WI38 (cell line): ENCODE results near the gene KATNB1.
"Not testable (repeated sequence)": the region's sequence is repeated elsewhere in the genome, so short reads cannot be mapped to it uniquely, and the experiment has no call there.

Experiments
- H3K4me3 ChIP-seq: 2 replicates; pipeline ENCODE4 v1.5.1; 2011; ENCODE audit warnings: low read depth, mild to moderate bottlenecking, control low read depth, low read length
- TF ChIP-seq, protein P1 (sequence below): IDR thresholded peaks from 2 replicates; pipeline ENCODE4 v1.5.1; 2012; ENCODE audit warnings: low read depth, mild to moderate bottlenecking, control low read depth, low read length

KATNB1 gene

DNA sequence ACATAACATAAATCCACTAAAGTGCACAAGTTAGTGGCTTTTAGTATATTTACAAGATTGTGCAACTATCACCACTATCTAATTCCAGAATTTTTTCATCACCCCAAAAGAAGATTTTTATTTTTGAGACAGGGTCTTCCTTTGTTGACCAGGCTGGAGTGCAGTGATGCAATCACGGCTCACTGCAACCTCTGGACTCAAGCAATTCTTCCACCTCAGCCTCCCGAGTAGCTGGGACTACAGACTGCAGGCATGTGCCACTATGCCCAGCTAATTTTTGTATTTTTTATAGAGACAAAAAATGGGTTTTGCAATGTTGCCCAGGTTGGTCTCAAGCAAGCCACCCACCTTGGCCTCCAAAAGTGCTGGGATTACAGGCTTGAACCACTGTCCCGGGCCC is 25.9 kb upstream of the KATNB1 start:
- no peak overlapping the region for H3K4me3 ChIP-seq
- TF ChIP-seq, protein P1, sequence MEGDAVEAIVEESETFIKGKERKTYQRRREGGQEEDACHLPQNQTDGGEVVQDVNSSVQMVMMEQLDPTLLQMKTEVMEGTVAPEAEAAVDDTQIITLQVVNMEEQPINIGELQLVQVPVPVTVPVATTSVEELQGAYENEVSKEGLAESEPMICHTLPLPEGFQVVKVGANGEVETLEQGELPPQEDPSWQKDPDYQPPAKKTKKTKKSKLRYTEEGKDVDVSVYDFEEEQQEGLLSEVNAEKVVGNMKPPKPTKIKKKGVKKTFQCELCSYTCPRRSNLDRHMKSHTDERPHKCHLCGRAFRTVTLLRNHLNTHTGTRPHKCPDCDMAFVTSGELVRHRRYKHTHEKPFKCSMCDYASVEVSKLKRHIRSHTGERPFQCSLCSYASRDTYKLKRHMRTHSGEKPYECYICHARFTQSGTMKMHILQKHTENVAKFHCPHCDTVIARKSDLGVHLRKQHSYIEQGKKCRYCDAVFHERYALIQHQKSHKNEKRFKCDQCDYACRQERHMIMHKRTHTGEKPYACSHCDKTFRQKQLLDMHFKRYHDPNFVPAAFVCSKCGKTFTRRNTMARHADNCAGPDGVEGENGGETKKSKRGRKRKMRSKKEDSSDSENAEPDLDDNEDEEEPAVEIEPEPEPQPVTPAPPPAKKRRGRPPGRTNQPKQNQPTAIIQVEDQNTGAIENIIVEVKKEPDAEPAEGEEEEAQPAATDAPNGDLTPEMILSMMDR, result no peak

DNA sequence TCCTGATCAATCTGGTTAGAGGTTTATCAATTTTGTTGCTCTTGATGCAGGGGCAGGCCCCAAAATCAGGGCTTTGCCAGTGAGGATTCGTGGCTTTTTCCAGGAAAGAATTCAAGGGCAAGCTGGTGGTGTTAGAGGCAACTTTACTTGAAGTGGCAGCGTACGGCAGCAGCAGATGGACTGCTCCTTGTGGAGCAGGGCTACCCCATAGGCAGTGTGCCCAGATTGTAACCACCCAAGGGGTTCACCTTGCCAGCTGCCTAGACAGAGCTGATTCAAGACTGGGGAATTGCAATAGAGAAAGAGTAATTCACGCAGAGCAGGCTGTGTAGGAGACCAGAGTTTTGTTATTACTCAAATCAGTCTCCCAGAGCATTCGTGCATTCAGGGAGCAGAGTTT is 24.2 kb upstream of the KATNB1 start:
- TF ChIP-seq, protein P1, result no peak

DNA sequence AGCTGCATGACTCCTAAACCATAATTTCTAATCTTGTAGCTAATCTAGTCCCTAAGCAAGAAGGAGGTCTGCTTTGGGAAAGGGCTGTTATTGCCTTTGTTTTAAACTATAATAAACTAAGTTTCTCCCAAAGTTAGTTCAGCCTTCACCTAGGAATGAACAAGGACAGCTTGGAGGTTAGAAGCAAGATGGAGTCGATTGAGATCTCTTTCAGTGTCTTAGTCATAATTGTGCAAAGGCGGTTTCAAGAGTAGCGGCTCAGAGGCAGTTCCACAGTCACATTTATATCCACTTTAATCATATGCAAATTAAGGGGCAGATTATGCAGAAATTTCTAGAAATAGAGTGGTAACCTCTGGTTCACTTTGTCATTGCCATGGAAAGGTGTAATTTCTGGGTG is 23.6 kb upstream of the KATNB1 start:
- TF ChIP-seq, protein P1, result no peak
- H3K4me3 ChIP-seq, result no peak overlapping the region

More for the DNA sequence above, 24.2 kb upstream of the KATNB1 start:
- H3K4me3 ChIP-seq, result no peak overlapping the region

DNA sequence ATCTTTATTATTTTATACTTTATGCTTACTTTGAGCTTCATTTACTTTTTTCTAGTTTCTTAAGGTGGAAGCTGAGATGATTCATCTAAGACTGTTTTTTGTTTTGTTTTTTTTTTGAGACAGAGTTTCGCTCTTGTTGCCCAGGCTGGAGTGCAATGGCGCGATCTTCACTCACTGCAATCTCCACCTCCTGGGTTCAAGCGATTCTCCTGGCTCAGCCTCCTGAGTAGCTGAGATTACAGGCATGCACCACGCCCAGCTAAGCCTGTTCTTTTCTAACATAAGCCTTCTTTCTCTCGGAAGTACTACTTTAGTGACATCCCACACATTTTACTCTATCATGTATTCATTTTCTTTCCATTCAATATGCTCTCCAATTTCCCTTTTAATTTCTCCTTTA is 23.0 kb upstream of the KATNB1 start:
- H3K4me3 ChIP-seq, result not testable (repeated sequence)

DNA sequence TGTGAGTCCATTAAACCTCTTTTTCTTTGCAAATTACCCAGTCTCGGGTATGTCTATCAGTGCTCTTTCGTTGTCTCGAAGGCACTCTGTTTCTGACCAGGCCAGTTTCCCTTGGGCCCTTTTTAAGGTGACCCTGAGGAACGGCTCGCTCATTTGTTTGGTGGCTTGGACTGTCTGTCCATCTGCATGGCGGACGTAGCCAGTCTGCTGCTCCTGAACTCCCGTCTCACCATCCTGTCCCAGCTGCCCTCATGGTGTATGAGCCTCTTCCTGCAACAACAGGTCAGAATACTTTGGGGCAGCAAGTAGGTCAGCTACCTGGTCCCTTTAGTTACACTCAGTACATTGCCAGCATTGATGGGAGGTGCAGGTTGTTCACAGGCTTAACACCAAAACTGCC is 22.0 kb upstream of the KATNB1 start:
- TF ChIP-seq, protein P1, result no peak
- H3K4me3 ChIP-seq, result no peak overlapping the region

DNA sequence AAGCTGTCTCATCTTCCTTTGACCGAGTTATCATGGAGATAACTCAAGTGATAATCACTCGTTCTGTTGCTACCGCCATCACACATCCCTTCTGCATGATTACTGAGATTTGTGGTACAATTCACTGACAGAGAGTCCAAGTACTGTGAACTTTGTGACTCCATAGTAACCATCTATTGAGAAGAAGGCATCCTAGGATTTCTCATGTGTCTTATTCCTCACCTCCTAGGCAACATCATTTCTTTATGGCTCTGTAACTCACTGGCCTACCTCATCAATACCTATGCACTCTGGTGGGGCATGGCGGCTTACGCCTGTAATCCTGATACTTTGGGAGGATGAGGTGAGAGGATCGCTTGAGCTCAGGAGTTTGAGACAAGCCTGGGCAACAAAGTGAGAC is 21.5 kb upstream of the KATNB1 start:
- TF ChIP-seq, protein P1, result no peak
- H3K4me3 ChIP-seq, result no peak overlapping the region

DNA sequence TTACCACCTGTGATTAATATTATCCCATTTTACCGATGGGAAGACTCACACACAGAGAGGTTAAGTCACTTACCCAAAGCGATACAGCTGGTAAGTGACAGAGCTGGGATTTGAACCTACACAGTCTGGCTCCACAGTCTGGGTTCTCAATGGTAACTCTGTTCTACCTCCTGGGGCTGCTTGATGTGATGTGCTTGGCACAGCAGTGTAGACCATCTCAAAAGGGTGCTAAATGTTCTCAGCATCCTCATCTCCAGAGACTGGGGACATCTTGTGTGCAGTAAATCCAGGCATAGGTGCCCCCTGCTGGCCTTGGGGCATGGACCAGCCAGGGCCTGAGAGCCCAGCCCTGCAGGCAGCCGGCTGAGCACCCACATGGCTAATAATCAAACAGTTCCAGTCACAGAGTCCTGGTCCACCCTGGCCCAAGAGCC is 15.4 kb upstream of the KATNB1 start:
- TF ChIP-seq, protein P1, result peak; percentile 57
- H3K4me3 ChIP-seq, result no peak overlapping the region
